K562 (cell line): ENCODE measurements around the gene CEP135. TPM values are rescaled to one million over a fixed set of nuclear protein-coding genes. Genes with fewer than 3 reads are reported as not detected.

Experiments used
- BRCA1 ChIP-seq, 2 experiments: fragments of 450-650 bp in 1 of 2; sonication (generic) in 1 of 2; formaldehyde crosslinking in 1 of 2; IDR thresholded peaks; 2 replicates each; pipeline versions ENCODE4 v1.5.0 to v1.6.1; 2017 to 2020; ENCODE audit warnings: mild to moderate bottlenecking in 1 of 2, missing genetic modification reagents in 1 of 2
- BRD4 ChIP-seq: fragments of 200-600 bp; sonication (generic); IDR thresholded peaks from 2 replicates; pipeline ENCODE4 v1.6.1; 2017; ENCODE audit warnings: inconsistent platforms
- BRD9 ChIP-seq: fragments of 450-650 bp; IDR thresholded peaks from 2 replicates; pipeline ENCODE4 v1.6.1; 2018; ENCODE audit warnings: low read depth; ENCODE audit not compliant: partially characterized antibody
- DIDO1 ChIP-seq: fragments of 450-650 bp; IDR thresholded peaks from 2 replicates; pipeline ENCODE4 v1.6.1; 2016; ENCODE audit warnings: low read depth, missing biosample characterization, missing genetic modification characterization
- ESRRA ChIP-seq: fragments of 450-650 bp; IDR thresholded peaks from 2 replicates; pipeline ENCODE4 v1.6.1; 2014; ENCODE audit warnings: low read depth, mild to moderate bottlenecking, moderate library complexity, borderline replicate concordance
- FOXO4 ChIP-seq: fragments of 450-650 bp; formaldehyde crosslinking; IDR thresholded peaks from 2 replicates; pipeline ENCODE4 v1.4.0; 2020; ENCODE audit warnings: mild to moderate bottlenecking, moderate library complexity
- RBM14 ChIP-seq: fragments of 200-400 bp; formaldehyde crosslinking; IDR thresholded peaks from 2 replicates; pipeline ENCODE4 v1.6.1; 2018; ENCODE audit warnings: low read depth, mild to moderate bottlenecking, low read length, moderate library complexity, borderline replicate concordance; ENCODE audit not compliant: insufficient read depth
- RBM17 ChIP-seq: fragments of 200-400 bp; formaldehyde crosslinking; IDR thresholded peaks from 2 replicates; pipeline ENCODE4 v1.6.1; 2017; ENCODE audit warnings: low read depth, mild to moderate bottlenecking, low read length, borderline replicate concordance
- RCOR1 ChIP-seq, 2 experiments: IDR thresholded peaks; 2 replicates each; pipeline ENCODE4 v1.6.1; 2012; ENCODE audit warnings: low read depth in 2 of 2, low read length in 2 of 2, borderline replicate concordance in 1 of 2, improper control_type of control experiment in 1 of 2
- TAF9B ChIP-seq: fragments of 450-650 bp; IDR thresholded peaks from 2 replicates; pipeline ENCODE4 v1.6.1; 2018; ENCODE audit warnings: mild to moderate bottlenecking; ENCODE audit not compliant: partially characterized antibody
- TAL1 ChIP-seq: fragments of 450-650 bp; IDR thresholded peaks from 2 replicates; pipeline ENCODE4 v1.6.1; 2016; ENCODE audit warnings: mild to moderate bottlenecking
- UBTF ChIP-seq, 2 experiments: IDR thresholded peaks; 2 replicates each; pipeline ENCODE4 v1.6.1; 2012; ENCODE audit warnings: improper control_type of control experiment in 2 of 2, low read depth in 2 of 2, low read length in 2 of 2, borderline replicate concordance in 1 of 2
- USF1 ChIP-seq: sonication (generic); formaldehyde crosslinking; IDR thresholded peaks from 2 replicates; pipeline ENCODE4 v1.9.0; 2022; ENCODE audit warnings: mild to moderate bottlenecking, missing genetic modification reagents
- ZNF12 ChIP-seq: sonication (generic); formaldehyde crosslinking; IDR thresholded peaks from 2 replicates; pipeline ENCODE4 v1.4.0; 2020; ENCODE audit warnings: mild to moderate bottlenecking, missing genetic modification reagents
- ZNF57 ChIP-seq: fragments of 450-650 bp; formaldehyde crosslinking; IDR thresholded peaks from 2 replicates; pipeline ENCODE4 v1.4.0; 2020; ENCODE audit warnings: mild to moderate bottlenecking, moderate library complexity
- ZSCAN32 ChIP-seq: fragments of 450-650 bp; formaldehyde crosslinking; IDR thresholded peaks from 2 replicates; pipeline ENCODE4 v1.4.0; 2020; ENCODE audit warnings: mild to moderate bottlenecking, moderate library complexity
- polyA plus RNA-seq, 8 experiments: library from polyadenylated mRNA; depleted of rRNA in 4 of 8; stranded (reverse) in 5 of 8; unstranded in 3 of 8; fragments of >200 nt; fragmentation: Nextera tagmentation in 2 of 8; fragmentation: Illumina TruSeq in 1 of 8; extraction: Ambion mirVana in 2 of 8; extraction: Trizol in 1 of 8; gene quantifications; 2 replicates each; pipeline versions ENCODE4 v1.2.1 to v1.2.3, GENCODE V29; 2011 to 2014; ENCODE audit warnings: inconsistent platforms in 1 of 8, missing spikeins in 1 of 8
- total RNA-seq, 7 experiments: library from RNA; depleted of rRNA in 6 of 7; stranded (reverse); fragments of >200 nt in 6 of 7; fragmentation: Illumina TruSeq in 2 of 7; extraction: Trizol in 2 of 7; gene quantifications; 2 replicates each; pipeline versions ENCODE4 v1.2.1 to v1.2.3, GENCODE V29; 2011 to 2021; ENCODE audit warnings: low replicate concordance in 1 of 7
- TF ChIP-seq, protein P1 (sequence below): fragments of 450-650 bp; IDR thresholded peaks from 2 replicates; pipeline ENCODE4 v1.7.1; 2018; ENCODE audit warnings: mild to moderate bottlenecking, low read depth; ENCODE audit not compliant: partially characterized antibody
- TF ChIP-seq, protein P2 (sequence below), 3 experiments: fragments of 200-800 bp in 1 of 3; sonication (Bioruptor generic) in 1 of 3; sonication (generic) in 1 of 3; formaldehyde crosslinking in 1 of 3; IDR thresholded peaks; 2 replicates each; pipeline versions ENCODE4 v1.6.1 to v1.8.0; 2016 to 2022; ENCODE audit warnings: mild to moderate bottlenecking in 2 of 3, missing compliant biosample characterization in 2 of 3, missing genetic modification characterization in 2 of 3, missing genetic modification reagents in 1 of 3

The CEP135 gene
- total and polyA plus RNA-seq, 9 of the 15 experiments (the other 6 are each of a cell fraction or from before 2014, with no cell fraction given) = 3.1 to 18.9 (median 15.3) TPM

DNA sequence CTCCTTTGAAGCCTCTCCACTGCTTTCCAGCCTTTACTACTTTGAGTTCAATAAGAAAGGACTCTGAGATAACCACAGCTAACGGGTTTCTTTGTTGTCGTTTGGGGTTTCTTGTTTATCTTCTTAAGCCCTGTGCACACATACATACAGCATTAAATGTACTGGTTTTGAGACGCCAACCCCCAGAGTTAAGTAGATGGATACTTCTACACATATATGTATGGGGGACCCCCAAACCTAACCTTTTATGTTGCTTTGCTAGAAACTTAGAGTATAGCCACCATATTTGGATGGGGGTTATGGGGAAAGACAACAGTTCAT is 697 bp downstream of the CEP135 start (continued):
- TF ChIP-seq USF1 (CRISPR knock-in tag) (no peak), BRD9 (peak; percentile 40), ZSCAN32 (CRISPR knock-in tag) (no peak), TAF9B (peak; percentile 18), FOXO4 (CRISPR knock-in tag) (no peak), DIDO1 (no peak), BRD4 (no peak), RBM17 (no peak), UBTF (IDR thresholded peaks at IDR 0.05; ENCODE audit: borderline replicate concordance in 1 of 2, low read depth in 2 of 2, low read length in 2 of 2) (no peak), TAL1 (no peak), RBM14 (no peak), RCOR1 (IDR thresholded peaks at IDR 0.05; ENCODE audit: borderline replicate concordance in 1 of 2, low read depth in 2 of 2, low read length in 2 of 2) (no peak), ZNF12 (CRISPR knock-in tag) (no peak), ZNF57 (CRISPR knock-in tag) (no peak), BRCA1 (IDR thresholded peaks at IDR 0.05) (no peak), BRCA1 (CRISPR knock-in tag; IDR thresholded peaks at IDR 0.05) (no peak), ESRRA (no peak)
- TF ChIP-seq, protein P1, sequence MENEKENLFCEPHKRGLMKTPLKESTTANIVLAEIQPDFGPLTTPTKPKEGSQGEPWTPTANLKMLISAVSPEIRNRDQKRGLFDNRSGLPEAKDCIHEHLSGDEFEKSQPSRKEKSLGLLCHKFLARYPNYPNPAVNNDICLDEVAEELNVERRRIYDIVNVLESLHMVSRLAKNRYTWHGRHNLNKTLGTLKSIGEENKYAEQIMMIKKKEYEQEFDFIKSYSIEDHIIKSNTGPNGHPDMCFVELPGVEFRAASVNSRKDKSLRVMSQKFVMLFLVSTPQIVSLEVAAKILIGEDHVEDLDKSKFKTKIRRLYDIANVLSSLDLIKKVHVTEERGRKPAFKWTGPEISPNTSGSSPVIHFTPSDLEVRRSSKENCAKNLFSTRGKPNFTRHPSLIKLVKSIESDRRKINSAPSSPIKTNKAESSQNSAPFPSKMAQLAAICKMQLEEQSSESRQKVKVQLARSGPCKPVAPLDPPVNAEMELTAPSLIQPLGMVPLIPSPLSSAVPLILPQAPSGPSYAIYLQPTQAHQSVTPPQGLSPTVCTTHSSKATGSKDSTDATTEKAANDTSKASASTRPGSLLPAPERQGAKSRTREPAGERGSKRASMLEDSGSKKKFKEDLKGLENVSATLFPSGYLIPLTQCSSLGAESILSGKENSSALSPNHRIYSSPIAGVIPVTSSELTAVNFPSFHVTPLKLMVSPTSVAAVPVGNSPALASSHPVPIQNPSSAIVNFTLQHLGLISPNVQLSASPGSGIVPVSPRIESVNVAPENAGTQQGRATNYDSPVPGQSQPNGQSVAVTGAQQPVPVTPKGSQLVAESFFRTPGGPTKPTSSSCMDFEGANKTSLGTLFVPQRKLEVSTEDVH = no peak
- TF ChIP-seq, protein P2, sequence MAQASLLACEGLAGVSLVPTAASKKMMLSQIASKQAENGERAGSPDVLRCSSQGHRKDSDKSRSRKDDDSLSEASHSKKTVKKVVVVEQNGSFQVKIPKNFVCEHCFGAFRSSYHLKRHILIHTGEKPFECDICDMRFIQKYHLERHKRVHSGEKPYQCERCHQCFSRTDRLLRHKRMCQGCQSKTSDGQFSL (CRISPR knock-in tag; IDR thresholded peaks at IDR 0.05) = no peak
- TF ChIP-seq, protein P2 (tag; IDR thresholded peaks at IDR 0.05) = no peak
